SK-N-SH (cell line): Measurements from ENCODE around the gene EXOC7. TPM values are rescaled to one million over a fixed set of nuclear protein-coding genes. Genes with fewer than 3 reads are reported as not detected.

Source experiments
- CTCF ChIA-PET: fragments of 300-600, 350-600 bp; formaldehyde crosslinking; extraction: SDS; loops from one replicate; lab custom pipeline; 2021; lab: Yijun Ruan, JAX
- POLR2A ChIA-PET: fragments of 350-600 bp; sonication (Branson Sonifier 250); formaldehyde crosslinking; extraction: SDS; loops from one replicate; lab custom pipeline; 2020; ENCODE audit warnings: antibody characterized with exemption, inconsistent platforms; lab: Yijun Ruan, JAX
- DNase-seq: peaks from one replicate; pipeline ENCODE4 v3.0.0; 2012
- H2AFZ ChIP-seq: fragments of 200-600 bp; sonication (generic); 2 replicates; pipeline ENCODE4 v1.8.1; 2016; ENCODE audit warnings: antibody characterized with exemption, mild to moderate bottlenecking, low read depth
- H3F3A ChIP-seq: fragments of 200-600 bp; sonication (generic); replicated peaks from 2 replicates; pipeline ENCODE3; 2016; ENCODE audit warnings: antibody characterized with exemption, mild to moderate bottlenecking; ENCODE audit not compliant: insufficient read depth
- H3K27ac ChIP-seq, 2 experiments: fragments of 200-500 bp in 1 of 2; fragments of 200-600 bp in 1 of 2; sonication (Bioruptor generic) in 1 of 2; sonication (generic), shearing (Covaris generic) in 1 of 2; 2 replicates each; pipeline versions ENCODE4 v1.5.1 to v1.6.1; 2014 to 2016; ENCODE audit warnings: low read depth in 2 of 2, inconsistent platforms in 1 of 2, low read length in 1 of 2, mild to moderate bottlenecking in 1 of 2, mixed read lengths in 1 of 2
- H3K27me3 ChIP-seq: fragments of 200-600 bp; sonication (generic), shearing (Covaris generic); 2 replicates; pipeline ENCODE4 v1.6.1; 2016; ENCODE audit warnings: mixed run types; ENCODE audit not compliant: insufficient read depth
- H3K36me3 ChIP-seq, 2 experiments: fragments of 200-500 bp in 1 of 2; fragments of 200-600 bp in 1 of 2; sonication (Bioruptor generic) in 1 of 2; sonication (generic) in 1 of 2; replicated peaks in 1 of 2; 2 replicates each; pipeline versions ENCODE3 to v1.5.1; 2014 to 2016; ENCODE audit warnings: low read length in 1 of 2, mild to moderate bottlenecking in 1 of 2; ENCODE audit not compliant: insufficient read depth in 2 of 2, control insufficient read depth in 1 of 2
- H3K4me1 ChIP-seq, 2 experiments: fragments of 200-500 bp in 1 of 2; fragments of 200-600 bp in 1 of 2; sonication (Bioruptor generic) in 1 of 2; sonication (generic), shearing (Covaris generic) in 1 of 2; 2 replicates each; pipeline versions ENCODE4 v1.5.1 to v1.6.1; 2014 to 2016; ENCODE audit warnings: low read depth in 1 of 2, low read length in 1 of 2, mixed run types in 1 of 2; ENCODE audit not compliant: insufficient read depth in 2 of 2, control insufficient read depth in 1 of 2
- H3K4me2 ChIP-seq: fragments of 200-600 bp; sonication (generic), shearing (Covaris generic); 2 replicates; pipeline ENCODE4 v1.6.1; 2017; ENCODE audit warnings: mixed run types
- H3K4me3 ChIP-seq, 2 experiments: fragments of 200-500 bp in 1 of 2; fragments of 200-600 bp in 1 of 2; sonication (Bioruptor generic) in 1 of 2; sonication (generic), shearing (Covaris generic) in 1 of 2; 2 replicates each; pipeline versions ENCODE4 v1.5.1 to v1.8.1; 2014 to 2016; ENCODE audit warnings: low read depth in 2 of 2, inconsistent platforms in 1 of 2, low read length in 1 of 2, mild to moderate bottlenecking in 1 of 2, mixed read lengths in 1 of 2, moderate library complexity in 1 of 2
- H3K79me2 ChIP-seq: fragments of 200-600 bp; sonication (generic); 2 replicates; pipeline ENCODE4 v1.8.1; 2017; ENCODE audit warnings: mild to moderate bottlenecking; ENCODE audit not compliant: insufficient read depth
- H3K9ac ChIP-seq: fragments of 200-600 bp; sonication (generic); 2 replicates; pipeline ENCODE4 v1.6.1; 2017; ENCODE audit warnings: mixed run types
- H3K9me2 ChIP-seq: fragments of 200-600 bp; sonication (generic); 2 replicates; pipeline ENCODE4 v1.6.1; 2017; ENCODE audit warnings: mixed run types
- H3K9me3 ChIP-seq: fragments of 200-600 bp; sonication (generic); 2 replicates; pipeline ENCODE4 v1.6.1; 2017; ENCODE audit warnings: mixed run types, mild to moderate bottlenecking, moderate library complexity
- H4K20me1 ChIP-seq: fragments of 200-600 bp; sonication (generic); 2 replicates; pipeline ENCODE4 v1.6.1; 2017; ENCODE audit warnings: mild to moderate bottlenecking, mixed run types; ENCODE audit not compliant: insufficient read depth
- CHD2 ChIP-seq: fragments of 150-350 bp; IDR thresholded peaks from 2 replicates; pipeline ENCODE4 v1.6.1; 2018; ENCODE audit warnings: low read length; ENCODE audit not compliant: partially characterized antibody
- CTCF ChIP-seq: fragments of 200-600 bp; sonication (generic); IDR thresholded peaks from 2 replicates; pipeline ENCODE4 v1.6.1; 2017; ENCODE audit warnings: antibody characterized with exemption, mild to moderate bottlenecking, moderate library complexity
- ELF1 ChIP-seq: IDR thresholded peaks from 2 replicates; pipeline ENCODE4 v1.4.0; 2012
- EZH2phosphoT487 ChIP-seq: fragments of 200-600 bp; sonication (generic); IDR thresholded peaks from 2 replicates; pipeline ENCODE4 v1.6.1; 2017; ENCODE audit warnings: low read depth, mixed run types, mild to moderate bottlenecking, antibody characterized with exemption, moderate library complexity, borderline replicate concordance
- FOSL2 ChIP-seq: IDR thresholded peaks from 2 replicates; pipeline ENCODE4 v1.4.0; 2012; ENCODE audit warnings: low read depth, mild to moderate bottlenecking, moderate library complexity, borderline replicate concordance
- FOXM1 ChIP-seq: IDR thresholded peaks from 2 replicates; pipeline ENCODE4 v1.4.0; 2012; ENCODE audit warnings: low read depth, mild to moderate bottlenecking
- GABPA ChIP-seq: IDR thresholded peaks from 2 replicates; pipeline ENCODE4 v1.4.0; 2012; ENCODE audit warnings: low read depth, mild to moderate bottlenecking
- JUND ChIP-seq: IDR thresholded peaks from 2 replicates; pipeline ENCODE4 v1.4.0; 2012
- MAX ChIP-seq: IDR thresholded peaks from 2 replicates; pipeline ENCODE4 v1.4.0; 2012; ENCODE audit warnings: low read depth
- NRF1 ChIP-seq: IDR thresholded peaks from 2 replicates; pipeline ENCODE4 v1.6.1; 2012; ENCODE audit warnings: low read depth, mild to moderate bottlenecking, low read length
- PBX3 ChIP-seq: IDR thresholded peaks from 2 replicates; pipeline ENCODE4; 2012
- POLR2AphosphoS5 ChIP-seq: IDR thresholded peaks from 2 replicates; pipeline ENCODE4 v1.6.1; 2012; ENCODE audit warnings: low read depth, low read length
- RAD21 ChIP-seq: IDR thresholded peaks from 2 replicates; pipeline ENCODE4 v1.6.1; 2012; ENCODE audit warnings: mild to moderate bottlenecking, low read length
- RFX5 ChIP-seq: IDR thresholded peaks from 2 replicates; pipeline ENCODE4 v1.6.1; 2012; ENCODE audit warnings: mild to moderate bottlenecking, improper control_type of control experiment, low read length
- SIN3A ChIP-seq: IDR thresholded peaks from 2 replicates; pipeline ENCODE4 v1.6.1; 2012; ENCODE audit warnings: low read depth, mild to moderate bottlenecking, low read length, moderate library complexity, borderline replicate concordance
- SMC3 ChIP-seq: IDR thresholded peaks from 2 replicates; pipeline ENCODE4 v1.6.1; 2012; ENCODE audit warnings: low read depth, low read length, improper control_type of control experiment
- TCF12 ChIP-seq: IDR thresholded peaks from 2 replicates; pipeline ENCODE4 v1.4.0; 2012
- TEAD4 ChIP-seq: IDR thresholded peaks from 2 replicates; pipeline ENCODE4 v1.4.0; 2012; ENCODE audit warnings: mild to moderate bottlenecking, borderline replicate concordance; ENCODE audit not compliant: insufficient read depth
- WGBS: methylation state at CpG from one replicate; pipeline ENCODE4 v1.1.6; 2017; ENCODE audit warnings: low lambda C conversion rate; 5-methylcytosine and 5-hydroxymethylcytosine counted together
- polyA plus RNA-seq, 3 experiments: library from polyadenylated mRNA; depleted of rRNA; stranded (reverse); fragments of >200 nt; gene quantifications; 2 replicates each; pipeline ENCODE4 v1.2.3, GENCODE V29; 2012
- TF ChIP-seq, protein P1 (sequence below): IDR thresholded peaks from 2 replicates; pipeline ENCODE4 v1.4.0; 2012; ENCODE audit warnings: low read depth, borderline replicate concordance
- TF ChIP-seq, protein P2 (sequence below): fragments of 150-350 bp; IDR thresholded peaks from 2 replicates; pipeline ENCODE4 v1.6.1; 2016; ENCODE audit warnings: mild to moderate bottlenecking, low read depth, low read length
- TF ChIP-seq, protein P3 (sequence below): fragments of 150-350 bp; IDR thresholded peaks from 2 replicates; pipeline ENCODE4 v1.6.1; 2017; ENCODE audit warnings: antibody characterized with exemption, low read length, low read depth, borderline replicate concordance

Gene EXOC7
- polyA plus RNA-seq, 1 of the 3 experiments (the other 2 are of a cell fraction) = 129 TPM

DNA sequence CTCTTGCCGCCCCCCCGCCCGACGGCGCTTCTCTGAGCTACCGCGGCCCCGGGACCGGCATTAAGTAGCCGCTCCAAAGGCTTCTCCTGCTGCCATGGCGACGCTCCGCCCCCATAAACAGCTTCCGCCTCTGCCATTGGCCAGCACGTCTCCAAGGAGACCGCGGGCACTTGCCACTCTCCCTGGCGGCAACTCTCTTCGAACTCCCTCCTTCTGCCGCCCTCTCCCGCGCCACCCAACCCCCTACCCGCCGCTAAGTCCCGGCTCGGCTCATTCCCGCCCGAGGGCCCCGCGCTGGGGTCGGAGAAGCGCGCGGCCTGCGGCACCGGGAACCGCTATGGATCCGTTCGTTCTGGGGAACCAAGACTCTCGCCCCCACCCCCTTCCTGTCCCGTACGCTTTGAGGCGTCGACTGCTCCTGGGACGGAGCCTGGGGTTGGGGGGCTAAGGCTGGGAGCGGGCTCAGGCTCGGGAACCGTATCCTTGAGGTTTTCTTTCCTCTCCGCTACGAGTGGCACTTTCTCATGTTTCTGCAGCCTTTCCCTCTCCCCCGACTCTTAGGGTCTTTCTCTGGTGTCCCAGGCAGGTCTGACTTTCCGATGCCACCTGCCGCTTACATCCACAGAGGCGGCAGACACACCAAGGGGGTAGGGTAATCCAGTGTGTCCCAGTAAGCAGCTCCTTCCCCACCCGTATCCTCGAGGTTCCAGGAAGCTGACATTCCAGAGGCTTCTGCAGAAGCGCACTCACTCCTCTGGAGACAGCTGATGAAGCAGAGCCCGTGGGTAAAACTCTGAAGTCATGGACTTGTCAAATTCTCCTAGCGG is 37.8 kb upstream of the EXOC7 start, which contains the start of gene FOXJ1 (continued):
- TF ChIP-seq PBX3 = peak; percentile 62
- no peak for TF ChIP-seq GABPA
- TF ChIP-seq RFX5 = peak; percentile 58; the same call in 1 of the 2 replicates
- TF ChIP-seq TEAD4 = no peak
- TF ChIP-seq, protein P1, sequence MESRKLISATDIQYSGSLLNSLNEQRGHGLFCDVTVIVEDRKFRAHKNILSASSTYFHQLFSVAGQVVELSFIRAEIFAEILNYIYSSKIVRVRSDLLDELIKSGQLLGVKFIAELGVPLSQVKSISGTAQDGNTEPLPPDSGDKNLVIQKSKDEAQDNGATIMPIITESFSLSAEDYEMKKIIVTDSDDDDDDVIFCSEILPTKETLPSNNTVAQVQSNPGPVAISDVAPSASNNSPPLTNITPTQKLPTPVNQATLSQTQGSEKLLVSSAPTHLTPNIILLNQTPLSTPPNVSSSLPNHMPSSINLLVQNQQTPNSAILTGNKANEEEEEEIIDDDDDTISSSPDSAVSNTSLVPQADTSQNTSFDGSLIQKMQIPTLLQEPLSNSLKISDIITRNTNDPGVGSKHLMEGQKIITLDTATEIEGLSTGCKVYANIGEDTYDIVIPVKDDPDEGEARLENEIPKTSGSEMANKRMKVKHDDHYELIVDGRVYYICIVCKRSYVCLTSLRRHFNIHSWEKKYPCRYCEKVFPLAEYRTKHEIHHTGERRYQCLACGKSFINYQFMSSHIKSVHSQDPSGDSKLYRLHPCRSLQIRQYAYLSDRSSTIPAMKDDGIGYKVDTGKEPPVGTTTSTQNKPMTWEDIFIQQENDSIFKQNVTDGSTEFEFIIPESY = no peak
- no peak for TF ChIP-seq FOSL2
- peak; percentile 92; the same call in 1 of the 2 replicates for TF ChIP-seq SIN3A
- TF ChIP-seq FOXM1 = no peak

DNA sequence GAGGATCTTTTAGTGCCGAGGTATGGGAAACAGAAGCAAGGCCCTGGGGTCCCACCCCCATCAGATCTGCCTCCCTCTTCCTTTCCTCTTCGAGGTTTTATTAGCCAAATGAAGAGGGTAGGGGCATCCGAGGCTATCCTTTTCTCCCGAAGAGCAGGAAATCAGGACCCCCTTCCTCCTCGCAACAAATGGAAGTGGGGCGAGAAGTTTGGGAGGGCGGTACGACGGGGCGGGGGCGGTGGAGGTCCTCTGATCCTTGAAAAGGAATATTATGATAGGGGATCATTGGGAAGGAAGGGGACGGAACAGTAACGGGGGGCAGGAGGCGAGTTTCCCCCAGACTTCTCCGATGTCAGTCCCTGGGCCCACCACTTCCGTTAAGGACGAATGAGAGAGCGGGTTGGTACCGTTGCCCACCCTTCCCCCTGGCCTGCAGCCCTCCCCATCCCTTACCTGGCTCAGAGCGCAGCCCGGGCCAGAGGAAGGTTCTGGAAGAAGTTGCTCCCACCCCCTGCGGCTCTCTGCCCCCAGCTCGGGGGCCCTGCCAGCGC is 37.1 kb upstream of the EXOC7 start:
- Histone ChIP-seq H3K9me2 (no peaks in the 10 kb centered on the region), H4K20me1 (no peaks in the 10 kb centered on the region), H3K27me3 (peaks cover 20% of the 10 kb centered on the region; the same call in 1 of the 2 replicates), H2AFZ (peak overlapping the region; percentile 85; the same call in 1 of the 2 replicates), H3K4me2 (peak overlapping the region; percentile 99), H3K9me3 (no peaks in the 10 kb centered on the region), H3F3A (peaks cover 4% of the 10 kb centered on the region), H3K79me2 (no peaks in the 10 kb centered on the region), H3K36me3 (no peaks in the 10 kb centered on the region), H3K4me1 (peaks cover 0 to 16% of the 10 kb centered on the region in 2 experiments; a peak in 2 of 4 replicates), H3K27ac (no peak overlapping the region), H3K4me3 (peak overlapping the region; percentile 55 to 63), H3K9ac (no peak overlapping the region)
- POLR2A ChIA-PET = interaction anchor here (0.9 kb wide), 1 partner anchor 14 kb away, joined by 3 read pairs; no protein-coding TSS in a partner anchor
- CTCF ChIA-PET = interaction anchor here (0.7 to 16.5 kb wide), 9 partner anchors 15 to 192 kb away, joined by 3 to 119 read pairs (median 4); no protein-coding TSS in a partner anchor
- WGBS = 20% methylated on average over 23 of the region's 24 CpGs
- no peak for DNase-seq
- TF ChIP-seq CHD2 = no peak
- no peak for TF ChIP-seq JUND
- no peak for TF ChIP-seq CTCF
- no peak for TF ChIP-seq POLR2AphosphoS5
- no peak for TF ChIP-seq NRF1
- no peak for TF ChIP-seq EZH2phosphoT487
- no peak for TF ChIP-seq MAX
- TF ChIP-seq TEAD4 = no peak
- TF ChIP-seq, protein P2, sequence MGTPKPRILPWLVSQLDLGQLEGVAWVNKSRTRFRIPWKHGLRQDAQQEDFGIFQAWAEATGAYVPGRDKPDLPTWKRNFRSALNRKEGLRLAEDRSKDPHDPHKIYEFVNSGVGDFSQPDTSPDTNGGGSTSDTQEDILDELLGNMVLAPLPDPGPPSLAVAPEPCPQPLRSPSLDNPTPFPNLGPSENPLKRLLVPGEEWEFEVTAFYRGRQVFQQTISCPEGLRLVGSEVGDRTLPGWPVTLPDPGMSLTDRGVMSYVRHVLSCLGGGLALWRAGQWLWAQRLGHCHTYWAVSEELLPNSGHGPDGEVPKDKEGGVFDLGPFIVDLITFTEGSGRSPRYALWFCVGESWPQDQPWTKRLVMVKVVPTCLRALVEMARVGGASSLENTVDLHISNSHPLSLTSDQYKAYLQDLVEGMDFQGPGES = no peak
- TF ChIP-seq SMC3 = no peak
- TF ChIP-seq FOXM1 = no peak
- no peak for TF ChIP-seq ELF1
- no peak for TF ChIP-seq RAD21
- TF ChIP-seq, protein P3, sequence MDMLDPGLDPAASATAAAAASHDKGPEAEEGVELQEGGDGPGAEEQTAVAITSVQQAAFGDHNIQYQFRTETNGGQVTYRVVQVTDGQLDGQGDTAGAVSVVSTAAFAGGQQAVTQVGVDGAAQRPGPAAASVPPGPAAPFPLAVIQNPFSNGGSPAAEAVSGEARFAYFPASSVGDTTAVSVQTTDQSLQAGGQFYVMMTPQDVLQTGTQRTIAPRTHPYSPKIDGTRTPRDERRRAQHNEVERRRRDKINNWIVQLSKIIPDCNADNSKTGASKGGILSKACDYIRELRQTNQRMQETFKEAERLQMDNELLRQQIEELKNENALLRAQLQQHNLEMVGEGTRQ = no peak
- no peak for TF ChIP-seq SIN3A
- no peak for TF ChIP-seq TCF12
